Large intestine (tissue), 3 donors: ENCODE data around the gene KDM5B. TPM values are rescaled to one million over a fixed set of nuclear protein-coding genes. Genes with fewer than 3 reads are reported as not detected.
"Not testable (repeated sequence)": the region's sequence is repeated elsewhere in the genome, so short reads cannot be mapped to it uniquely, and the experiment has no call there.

Source experiments
- DNase-seq, 2 donors: peaks; one replicate each; pipeline versions ENCODE4 v3.0.0 to v3.0.0-alpha.2; 2013
- H3K27ac ChIP-seq: one replicate; pipeline ENCODE4 v1.5.1; 2013; ENCODE audit warnings: low read length
- H3K27me3 ChIP-seq: 2 replicates; pipeline ENCODE4 v1.6.1; 2013; ENCODE audit warnings: low read length; ENCODE audit not compliant: control insufficient read depth, insufficient read depth
- H3K36me3 ChIP-seq: 2 replicates; pipeline ENCODE4 v1.6.1; 2013; ENCODE audit warnings: low read length; ENCODE audit not compliant: control insufficient read depth, insufficient read depth
- H3K4me1 ChIP-seq: one replicate; pipeline ENCODE4 v1.6.1; 2013; ENCODE audit warnings: low read length; ENCODE audit not compliant: control insufficient read depth, insufficient read depth
- H3K4me3 ChIP-seq: one replicate; pipeline ENCODE4 v1.5.1; 2013; ENCODE audit warnings: low read length
- H3K9me3 ChIP-seq: one replicate; pipeline ENCODE4 v1.6.1; 2013; ENCODE audit warnings: mild to moderate bottlenecking, low read depth, low read length, moderate library complexity; ENCODE audit not compliant: control insufficient read depth
- WGBS: methylation state at CpG from one replicate; pipeline ENCODE4 v1.1.5; 2013; ENCODE audit warnings: low lambda C conversion rate; ENCODE audit not compliant: insufficient coverage; 5-methylcytosine and 5-hydroxymethylcytosine counted together
- polyA plus RNA-seq: library from polyadenylated mRNA; unstranded; fragments of 120-200 nt; gene quantifications from one replicate; pipeline ENCODE4 v1.2.1, GENCODE V29; 2013

KDM5B gene
- polyA plus RNA-seq, 1 donor, result 39.7 TPM

GRCh38 chr1:202805886-202806844 is 2.1 kb downstream of the KDM5B start:
- peak in 1 of 2 donors; percentile 26 for DNase-seq
- no CpG with 5 or more reads among the region's 7 CpGs for WGBS

GRCh38 chr1:202804126-202804525 is 4.1 kb downstream of the KDM5B start:
- no peak for DNase-seq
- H3K4me1 ChIP-seq, result peaks cover 3% of the 10 kb centered on the region
- 100% methylated on average over 2 of the region's 4 CpGs for WGBS

More at GRCh38 chr1:202805886-202806844, 2.1 kb downstream of the KDM5B start:
- no peaks in the 10 kb centered on the region for H3K36me3 ChIP-seq
- H3K27ac ChIP-seq, result peak overlapping the region; percentile 56
- H3K9me3 ChIP-seq, result peaks cover under 1% of the 10 kb centered on the region
- H3K27me3 ChIP-seq, result peaks cover 7% of the 10 kb centered on the region
- peak overlapping the region; percentile 78 for H3K4me3 ChIP-seq
- H3K4me1 ChIP-seq, result peaks cover 3% of the 10 kb centered on the region

GRCh38 chr1:202802998-202803932 is 5.0 kb downstream of the KDM5B start:
- Histone ChIP-seq H3K4me1 (no peaks in the 10 kb centered on the region), H3K9me3 (no peaks in the 10 kb centered on the region), H3K4me3 (no peak overlapping the region), H3K27me3 (no peaks in the 10 kb centered on the region), H3K36me3 (peaks cover 3% of the 10 kb centered on the region), H3K27ac (no peak overlapping the region)
- no peak for DNase-seq
- WGBS, result no CpG with 5 or more reads among the region's 15 CpGs

More at GRCh38 chr1:202804126-202804525, 4.1 kb downstream of the KDM5B start:
- H3K4me3 ChIP-seq, result no peak overlapping the region
- H3K36me3 ChIP-seq, result no peaks in the 10 kb centered on the region
- peaks cover 2% of the 10 kb centered on the region for H3K27me3 ChIP-seq
- no peak overlapping the region for H3K27ac ChIP-seq
- no peaks in the 10 kb centered on the region for H3K9me3 ChIP-seq

GRCh38 chr1:202802034-202802433 is 6.2 kb downstream of the KDM5B start:
- Histone ChIP-seq H3K4me1 (no peaks in the 10 kb centered on the region), H3K27ac (no peak overlapping the region), H3K27me3 (no peaks in the 10 kb centered on the region), H3K9me3 (no peaks in the 10 kb centered on the region), H3K36me3 (peaks cover 4% of the 10 kb centered on the region), H3K4me3 (no peak overlapping the region)
- DNase-seq, result no peak
- no CpG with 5 or more reads among the region's 2 CpGs for WGBS

GRCh38 chr1:202801175-202801574 is 7.0 kb downstream of the KDM5B start:
- WGBS, result 92% methylated on average over 2 of the region's 2 CpGs

GRCh38 chr1:202800742-202801141 is 7.5 kb downstream of the KDM5B start:
- no peaks in the 10 kb centered on the region for H3K9me3 ChIP-seq
- no peak overlapping the region for H3K4me3 ChIP-seq
- H3K27me3 ChIP-seq, result no peaks in the 10 kb centered on the region
- DNase-seq, result no peak
- no peaks in the 10 kb centered on the region for H3K4me1 ChIP-seq
- H3K36me3 ChIP-seq, result peaks cover 4% of the 10 kb centered on the region
- no CpG with 5 or more reads among the region's 1 CpG for WGBS
- no peak overlapping the region for H3K27ac ChIP-seq

More at GRCh38 chr1:202801175-202801574, 7.0 kb downstream of the KDM5B start:
- Histone ChIP-seq H3K4me3 (no peak overlapping the region), H3K36me3 (peaks cover 4% of the 10 kb centered on the region), H3K27ac (no peak overlapping the region), H3K9me3 (no peaks in the 10 kb centered on the region), H3K4me1 (no peaks in the 10 kb centered on the region), H3K27me3 (no peaks in the 10 kb centered on the region)
- no peak for DNase-seq

- Histone ChIP-seq H3K36me3 (peaks cover 4% of the 10 kb centered on the region), H3K27me3 (no peaks in the 10 kb centered on the region), H3K4me3 (no peak overlapping the region), H3K9me3 (no peaks in the 10 kb centered on the region), H3K4me1 (no peaks in the 10 kb centered on the region), H3K27ac (no peak overlapping the region)
- DNase-seq, result no peak
- no CpG with 5 or more reads among the region's 6 CpGs for WGBS
Observed at GRCh38 chr1:202798792-202799331, 9.4 kb downstream of the KDM5B start.

GRCh38 chr1:202798260-202798659 is 10.0 kb downstream of the KDM5B start:
- Histone ChIP-seq H3K9me3 (no peaks in the 10 kb centered on the region), H3K36me3 (peaks cover 4% of the 10 kb centered on the region), H3K4me3 (no peak overlapping the region), H3K4me1 (no peaks in the 10 kb centered on the region), H3K27me3 (no peaks in the 10 kb centered on the region), H3K27ac (no peak overlapping the region)
- no peak for DNase-seq
- 100% methylated on average over 1 of the region's 4 CpGs for WGBS

- Histone ChIP-seq H3K4me3 (no peak overlapping the region), H3K4me1 (no peaks in the 10 kb centered on the region), H3K9me3 (no peaks in the 10 kb centered on the region), H3K27ac (no peak overlapping the region), H3K27me3 (no peaks in the 10 kb centered on the region), H3K36me3 (peaks cover 4% of the 10 kb centered on the region)
- no CpG with 5 or more reads among the region's 7 CpGs for whole genome bisulfite sequencing
- DNase-seq, result no peak
Observed at GRCh38 chr1:202796670-202797069, 11.6 kb downstream of the KDM5B start.

GRCh38 chr1:202794931-202795330 is 13.3 kb downstream of the KDM5B start:
- no CpG with 5 or more reads among the region's 6 CpGs for WGBS
- not testable (repeated sequence) for H3K4me3 ChIP-seq, H3K4me1 ChIP-seq, H3K27me3 ChIP-seq, DNase-seq, H3K27ac ChIP-seq, H3K36me3 ChIP-seq, H3K9me3 ChIP-seq
